ENCODE data around the gene LIMCH1. TPM values are rescaled to one million over a fixed set of nuclear protein-coding genes. Genes with fewer than 3 reads are reported as not detected.

The LIMCH1 gene
- total and polyA plus RNA-seq, 7 donors, result 14.2 to 279 (median 169) TPM

DNA sequence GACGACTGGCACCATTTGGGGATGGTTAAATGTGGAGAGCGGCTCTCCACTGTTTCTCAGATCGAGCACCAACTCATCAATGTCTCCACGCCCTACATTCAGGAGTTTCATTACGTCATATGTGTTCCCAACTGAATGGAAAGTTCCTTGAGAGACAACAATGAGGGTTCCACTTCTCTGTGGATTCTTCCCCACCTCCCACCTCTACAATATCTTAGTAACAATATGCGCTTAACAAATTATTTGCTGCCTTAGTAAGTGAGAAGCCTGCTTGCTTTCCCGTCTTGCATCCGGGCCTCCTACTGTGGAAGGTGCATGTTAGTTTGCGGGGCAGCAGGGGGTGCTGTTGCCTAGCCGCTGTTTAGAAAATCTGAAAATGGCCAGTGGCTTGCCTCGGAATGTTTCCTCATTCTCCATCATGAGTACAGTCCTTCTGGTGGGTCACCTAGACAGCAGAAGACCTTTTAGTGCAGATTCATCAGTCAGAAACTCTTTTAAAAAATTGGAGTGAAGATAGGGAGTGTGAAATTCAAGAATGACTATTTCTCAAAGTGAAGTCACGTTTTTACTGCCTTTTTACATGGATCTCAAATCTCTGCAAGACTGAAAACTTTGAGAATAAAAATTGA lies 154.9 kb downstream of the LIMCH1 start:
- 56 to 63% (median 62%) methylated on average over 12 of the region's 12 CpGs for WGBS, 3 donors
- H3K4me3 ChIP-seq, result no peak overlapping the region
- intact Hi-C loops (cut with DNase I), result loop anchor here (2.0 to 5.0 kb wide), 3 partner anchors 192 to 254 kb away; no protein-coding TSS in a partner anchor
- no peaks in the 10 kb centered on the region for H3K4me1 ChIP-seq
- ATAC-seq (peak in 3 of 4 donors; percentile 61 to 81 (median 72)), DNase-seq (peak; percentile 21 to 58)
- H3K36me3 ChIP-seq (ENCODE audit: insufficient read depth in 1 of 2, low read depth in 1 of 2), result peaks cover 14 to 80% of the 10 kb centered on the region in 2 donors
- H3K27me3 ChIP-seq (ENCODE audit: insufficient read depth in 3 of 3, low read length in 2 of 3), result no peaks in the 10 kb centered on the region
- TF ChIP-seq CTCF (IDR thresholded peaks at IDR 0.05), result peak; percentile 72
- no peak overlapping the region for H3K27ac ChIP-seq
- no peaks in the 10 kb centered on the region for H3K9me3 ChIP-seq

GRCh38 chr4:41693629-41694028 lies 155.7 kb downstream of the LIMCH1 start:
- H3K4me3 ChIP-seq, result no peak overlapping the region
- peaks cover 14 to 79% of the 10 kb centered on the region in 2 donors for H3K36me3 ChIP-seq (ENCODE audit: insufficient read depth in 1 of 2, low read depth in 1 of 2)
- H3K9me3 ChIP-seq, result no peaks in the 10 kb centered on the region
- 52 to 59% (median 57%) methylated on average over 2 of the region's 2 CpGs for WGBS, 3 donors
- DNase-seq (no peak), ATAC-seq (peak in 1 of 4 donors; percentile 40)
- H3K4me1 ChIP-seq, result no peaks in the 10 kb centered on the region
- TF ChIP-seq CTCF (IDR thresholded peaks at IDR 0.05), result peak; percentile 36
- H3K27me3 ChIP-seq (ENCODE audit: insufficient read depth in 3 of 3, low read length in 2 of 3), result no peaks in the 10 kb centered on the region
- intact Hi-C loops (cut with DNase I), result loop anchor here (2.0 to 5.0 kb wide), 3 partner anchors 191 to 254 kb away; no protein-coding TSS in a partner anchor
- no peak overlapping the region for H3K27ac ChIP-seq

DNA sequence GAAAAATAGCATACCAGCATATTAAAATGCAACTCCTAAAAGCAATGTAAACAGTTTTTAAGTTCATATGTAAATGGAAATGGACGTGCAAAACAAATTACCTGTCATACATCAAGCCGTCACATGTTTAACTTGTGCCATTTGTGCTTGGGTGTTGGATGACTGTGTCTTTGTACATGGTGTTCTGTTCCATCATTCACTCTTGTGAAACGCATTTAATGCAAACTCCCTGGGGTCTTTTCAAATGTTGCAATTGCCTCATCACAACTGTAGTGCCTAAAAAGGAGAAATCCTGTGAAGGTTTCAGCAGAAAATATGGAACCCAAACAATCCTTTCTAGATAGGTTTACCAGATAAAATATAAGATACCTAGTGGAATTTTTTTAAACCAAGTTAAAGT lies 158.2 kb downstream of the LIMCH1 start:
- H3K4me1 ChIP-seq, result no peaks in the 10 kb centered on the region
- TF ChIP-seq CTCF (IDR thresholded peaks at IDR 0.05), result no peak
- no peak overlapping the region for H3K27ac ChIP-seq
- H3K4me3 ChIP-seq, result no peak overlapping the region
- peaks cover 4 to 60% of the 10 kb centered on the region in 2 donors for H3K36me3 ChIP-seq (ENCODE audit: insufficient read depth in 1 of 2, low read depth in 1 of 2)
- ATAC-seq (no peak), DNase-seq (no peak)
- intact Hi-C loops (cut with DNase I), result no loop called here
- no peaks in the 10 kb centered on the region for H3K9me3 ChIP-seq
- 80 to 90% (median 90%) methylated on average over 3 of the region's 3 CpGs for WGBS, 3 donors
- no peaks in the 10 kb centered on the region for H3K27me3 ChIP-seq (ENCODE audit: insufficient read depth in 3 of 3, low read length in 2 of 3)

DNA sequence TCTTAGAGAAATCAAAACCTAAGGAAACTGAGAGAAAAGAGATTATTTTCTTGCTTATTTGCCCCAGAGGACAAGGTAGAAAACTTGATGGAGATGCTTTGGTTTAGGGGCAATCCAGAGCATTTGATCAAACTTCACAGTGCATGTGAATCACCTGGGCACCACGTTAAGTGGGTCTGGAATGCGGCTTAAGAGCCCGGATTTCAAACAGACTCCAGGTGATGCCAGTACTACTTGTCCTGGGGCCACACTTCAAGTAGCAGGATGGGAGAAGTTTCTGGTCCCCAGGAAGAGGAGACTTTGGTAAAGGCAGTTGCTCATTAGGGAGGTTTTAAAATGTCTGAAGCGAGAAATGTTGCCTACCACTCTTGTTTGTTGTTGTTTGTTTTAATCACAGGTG lies 158.8 kb downstream of the LIMCH1 start:
- Histone ChIP-seq H3K36me3 (ENCODE audit: insufficient read depth in 1 of 2, low read depth in 1 of 2) (peaks cover 2 to 54% of the 10 kb centered on the region in 2 donors), H3K27ac (no peak overlapping the region), H3K27me3 (ENCODE audit: insufficient read depth in 3 of 3, low read length in 2 of 3) (no peaks in the 10 kb centered on the region), H3K4me1 (no peaks in the 10 kb centered on the region), H3K4me3 (no peak overlapping the region), H3K9me3 (no peaks in the 10 kb centered on the region)
- TF ChIP-seq CTCF (IDR thresholded peaks at IDR 0.05), result no peak
- intact Hi-C loops (cut with DNase I), result no loop called here
- 73 to 83% (median 73%) methylated on average over 4 of the region's 4 CpGs for WGBS, 3 donors
- ATAC-seq, result no peak
- no peak for DNase-seq

DNA sequence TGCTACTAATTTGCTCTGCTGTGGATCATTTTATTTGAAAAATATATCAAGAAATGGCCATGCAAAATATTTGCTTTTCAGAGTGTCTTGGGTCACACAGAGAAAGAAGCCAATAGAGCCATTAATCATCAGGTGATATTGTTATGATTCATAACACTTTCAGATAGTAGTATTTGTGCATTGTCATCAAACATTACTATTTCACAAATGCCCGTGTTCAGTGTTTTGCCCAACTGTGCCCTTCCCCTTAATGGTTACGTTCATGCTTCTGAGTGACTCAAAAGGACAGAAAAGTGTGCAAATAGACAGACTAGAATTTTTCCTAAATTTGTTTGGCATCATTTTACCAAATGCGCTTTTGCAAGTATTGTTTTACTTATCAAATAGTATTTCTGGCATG lies 164.0 kb downstream of the LIMCH1 start:
- 62 to 74% (median 65%) methylated on average over 3 of the region's 3 CpGs for WGBS, 3 donors
- no peak for TF ChIP-seq CTCF (IDR thresholded peaks at IDR 0.05)

More for the DNA sequence above, 164.0 kb downstream of the LIMCH1 start:
- H3K36me3 ChIP-seq (ENCODE audit: insufficient read depth in 1 of 2, low read depth in 1 of 2), result peaks cover under 1 to 22% of the 10 kb centered on the region in 2 donors
- H3K4me3 ChIP-seq, result no peak overlapping the region
- no peaks in the 10 kb centered on the region for H3K27me3 ChIP-seq (ENCODE audit: insufficient read depth in 3 of 3, low read length in 2 of 3)
- H3K9me3 ChIP-seq, result no peaks in the 10 kb centered on the region
- no peak for ATAC-seq
- intact Hi-C loops (cut with DNase I), result no loop called here
- H3K4me1 ChIP-seq, result no peaks in the 10 kb centered on the region
- no peak for DNase-seq
- H3K27ac ChIP-seq, result no peak overlapping the region

All from psoas muscle (tissue), 8 donors.